RWPE2 (cell line): Measurements from ENCODE around the gene DDRGK1.

Source experiments
- ATAC-seq: fragments of 200-7000 bp; cut with Tn5 transposase; 3 replicates; pipeline ENCODE4 v1.9.1; 2021; ENCODE audit warnings: low read depth
- DNase-seq: peaks from one replicate; pipeline ENCODE4 v3.0.0-alpha.2; 2020; ENCODE audit warnings: low spot score
- H3K27ac ChIP-seq: fragments of 450-650 bp; 2 replicates; pipeline ENCODE4 v1.5.1; 2017; ENCODE audit warnings: mild to moderate bottlenecking; ENCODE audit not compliant: poor library complexity, severe bottlenecking
- H3K27me3 ChIP-seq: fragments of 250-450 bp; sonication (Bioruptor Pico); 2 replicates; pipeline ENCODE4 v1.5.1; 2021; ENCODE audit warnings: mild to moderate bottlenecking, moderate library complexity; ENCODE audit not compliant: insufficient read depth, poor library complexity, severe bottlenecking
- H3K36me3 ChIP-seq: fragments of 250-450 bp; sonication (Bioruptor Pico); 2 replicates; pipeline ENCODE4 v1.5.1; 2020; ENCODE audit warnings: low read depth, mild to moderate bottlenecking, moderate library complexity
- H3K4me1 ChIP-seq: fragments of 250-450 bp; sonication (Bioruptor Pico); 2 replicates; pipeline ENCODE4 v1.5.1; 2021; ENCODE audit warnings: mild to moderate bottlenecking, moderate library complexity; ENCODE audit not compliant: insufficient read depth, poor library complexity, severe bottlenecking
- H3K4me3 ChIP-seq: fragments of 250-450 bp; sonication (Bioruptor Pico); 2 replicates; pipeline ENCODE4 v1.5.1; 2021; ENCODE audit warnings: mild to moderate bottlenecking, moderate library complexity; ENCODE audit not compliant: severe bottlenecking
- H3K9me3 ChIP-seq: fragments of 250-450 bp; sonication (Bioruptor Pico); 2 replicates; pipeline ENCODE4 v1.5.1; 2021; ENCODE audit warnings: mild to moderate bottlenecking, moderate library complexity; ENCODE audit not compliant: severe bottlenecking
- TF ChIP-seq, protein P1 (sequence below): fragments of 450-650 bp; IDR thresholded peaks from one replicate; pipeline ENCODE4 v1.5.1; 2017; ENCODE audit warnings: mild to moderate bottlenecking, moderate library complexity; ENCODE audit not compliant: poor library complexity, severe bottlenecking

Gene DDRGK1

DNA sequence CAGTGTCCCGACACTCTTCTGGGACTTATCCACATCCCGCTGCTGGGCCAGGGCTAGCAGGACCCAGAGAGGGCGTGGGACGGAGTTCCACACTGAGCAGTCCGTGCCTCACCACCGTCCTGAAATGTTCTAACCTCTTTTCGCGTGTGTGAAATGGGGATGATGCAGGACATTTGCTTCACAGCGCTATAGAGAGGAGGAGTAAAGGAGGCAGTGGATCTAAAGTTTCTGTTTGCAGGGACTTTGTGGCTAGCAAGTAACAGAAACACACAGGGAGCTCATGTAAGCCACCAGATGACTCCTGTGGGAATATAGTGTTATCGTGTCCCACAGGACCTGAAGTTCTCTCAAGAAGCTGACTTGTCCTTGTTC is 5.5 kb upstream of the DDRGK1 start:
- Histone ChIP-seq H3K4me1 (no peaks in the 10 kb centered on the region), H3K4me3 (peak overlapping the region; percentile 65), H3K27me3 (no peaks in the 10 kb centered on the region), H3K9me3 (no peaks in the 10 kb centered on the region), H3K27ac (peak overlapping the region; percentile 66), H3K36me3 (peaks cover 15% of the 10 kb centered on the region; the same call in 1 of the 2 replicates)
- DNase-seq = no peak
- TF ChIP-seq, protein P1, sequence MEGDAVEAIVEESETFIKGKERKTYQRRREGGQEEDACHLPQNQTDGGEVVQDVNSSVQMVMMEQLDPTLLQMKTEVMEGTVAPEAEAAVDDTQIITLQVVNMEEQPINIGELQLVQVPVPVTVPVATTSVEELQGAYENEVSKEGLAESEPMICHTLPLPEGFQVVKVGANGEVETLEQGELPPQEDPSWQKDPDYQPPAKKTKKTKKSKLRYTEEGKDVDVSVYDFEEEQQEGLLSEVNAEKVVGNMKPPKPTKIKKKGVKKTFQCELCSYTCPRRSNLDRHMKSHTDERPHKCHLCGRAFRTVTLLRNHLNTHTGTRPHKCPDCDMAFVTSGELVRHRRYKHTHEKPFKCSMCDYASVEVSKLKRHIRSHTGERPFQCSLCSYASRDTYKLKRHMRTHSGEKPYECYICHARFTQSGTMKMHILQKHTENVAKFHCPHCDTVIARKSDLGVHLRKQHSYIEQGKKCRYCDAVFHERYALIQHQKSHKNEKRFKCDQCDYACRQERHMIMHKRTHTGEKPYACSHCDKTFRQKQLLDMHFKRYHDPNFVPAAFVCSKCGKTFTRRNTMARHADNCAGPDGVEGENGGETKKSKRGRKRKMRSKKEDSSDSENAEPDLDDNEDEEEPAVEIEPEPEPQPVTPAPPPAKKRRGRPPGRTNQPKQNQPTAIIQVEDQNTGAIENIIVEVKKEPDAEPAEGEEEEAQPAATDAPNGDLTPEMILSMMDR = no peak
- ATAC-seq = peak; percentile 55; the same call in 2 of the 3 replicates

DNA sequence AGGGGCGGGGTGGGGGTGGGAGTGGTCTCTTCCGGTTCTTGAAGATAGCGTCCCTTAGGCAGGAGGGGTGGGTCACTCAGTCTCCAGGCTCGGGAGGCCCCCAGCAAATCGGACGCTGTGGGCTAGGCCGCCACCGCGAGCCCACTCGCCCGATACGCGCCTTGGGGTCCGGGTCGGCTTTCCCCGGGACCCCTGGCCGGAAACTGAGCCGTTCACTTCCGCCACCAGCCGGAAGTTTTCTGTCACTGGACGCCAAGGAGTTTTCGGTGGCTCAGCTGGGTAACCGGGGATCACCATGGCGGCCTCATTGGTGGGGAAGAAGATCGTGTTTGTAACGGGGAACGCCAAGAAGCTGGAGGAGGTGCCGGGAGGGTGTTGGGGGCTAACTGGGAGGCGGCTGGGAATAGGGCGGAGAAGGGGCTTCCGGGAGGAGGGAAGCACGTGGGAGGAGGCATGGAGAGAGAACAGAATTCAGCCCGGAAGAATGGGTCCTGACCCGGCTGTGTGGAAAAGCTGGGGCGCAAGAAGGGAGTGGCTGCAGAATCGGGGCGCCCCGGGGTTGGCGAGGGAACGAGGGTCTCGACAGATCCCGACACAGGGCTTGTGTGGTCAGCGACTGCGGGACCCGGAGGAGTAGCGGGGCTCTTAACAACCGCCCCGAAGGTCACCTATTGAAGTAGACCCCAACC is 4.9 kb upstream of the DDRGK1 start, which contains the start of gene ITPA:
Gene ITPA (plus strand): TSS at position 242 of the 689 bp plus-strand sequence. CDS start 54 bp downstream, at position 296.
- no peaks in the 10 kb centered on the region for H3K4me1 ChIP-seq
- peak within 1 kb of the TSS; percentile 66 for H3K27ac ChIP-seq
- TF ChIP-seq, protein P1 = no peak
- peaks cover 11% of the 10 kb centered on the region; the same call in 1 of the 2 replicates for H3K36me3 ChIP-seq
- H3K4me3 ChIP-seq = peak within 1 kb of the TSS; percentile 65
- H3K27me3 ChIP-seq = no peaks in the 10 kb centered on the region
- DNase-seq (no peak), ATAC-seq (peak; percentile 56)
- no peaks in the 10 kb centered on the region for H3K9me3 ChIP-seq

DNA sequence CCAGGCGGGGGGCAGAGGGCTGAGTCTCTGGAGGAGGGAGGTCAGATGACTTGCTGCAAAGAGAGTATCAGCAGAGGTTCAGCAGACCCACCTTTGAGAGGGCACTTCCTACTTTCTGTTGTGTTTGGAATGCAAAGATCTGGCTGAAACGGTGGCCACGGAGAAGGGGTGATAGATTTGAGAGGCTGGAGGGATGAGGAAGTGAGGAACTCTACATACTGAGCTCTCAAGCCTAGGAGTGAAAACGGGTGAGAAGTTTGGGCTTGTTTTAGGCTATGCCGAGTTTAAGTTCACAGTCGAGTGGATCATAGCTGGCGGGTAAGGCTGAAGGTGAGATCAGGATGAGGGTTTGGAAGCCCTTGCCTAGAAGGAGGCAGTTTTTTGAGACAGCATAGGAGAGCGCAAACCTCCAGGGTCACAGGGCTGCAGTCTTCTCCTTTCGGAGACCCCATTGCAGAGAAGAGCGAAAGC is 4.3 kb upstream of the DDRGK1 start:
- Histone ChIP-seq H3K9me3 (no peaks in the 10 kb centered on the region), H3K4me3 (peak overlapping the region; percentile 65), H3K27me3 (no peaks in the 10 kb centered on the region), H3K27ac (peak overlapping the region; percentile 66), H3K4me1 (no peaks in the 10 kb centered on the region), H3K36me3 (peaks cover 8% of the 10 kb centered on the region; the same call in 1 of the 2 replicates)
- ATAC-seq (peak; percentile 20; the same call in 2 of the 3 replicates), DNase-seq (no peak)
- TF ChIP-seq, protein P1 = no peak

DNA sequence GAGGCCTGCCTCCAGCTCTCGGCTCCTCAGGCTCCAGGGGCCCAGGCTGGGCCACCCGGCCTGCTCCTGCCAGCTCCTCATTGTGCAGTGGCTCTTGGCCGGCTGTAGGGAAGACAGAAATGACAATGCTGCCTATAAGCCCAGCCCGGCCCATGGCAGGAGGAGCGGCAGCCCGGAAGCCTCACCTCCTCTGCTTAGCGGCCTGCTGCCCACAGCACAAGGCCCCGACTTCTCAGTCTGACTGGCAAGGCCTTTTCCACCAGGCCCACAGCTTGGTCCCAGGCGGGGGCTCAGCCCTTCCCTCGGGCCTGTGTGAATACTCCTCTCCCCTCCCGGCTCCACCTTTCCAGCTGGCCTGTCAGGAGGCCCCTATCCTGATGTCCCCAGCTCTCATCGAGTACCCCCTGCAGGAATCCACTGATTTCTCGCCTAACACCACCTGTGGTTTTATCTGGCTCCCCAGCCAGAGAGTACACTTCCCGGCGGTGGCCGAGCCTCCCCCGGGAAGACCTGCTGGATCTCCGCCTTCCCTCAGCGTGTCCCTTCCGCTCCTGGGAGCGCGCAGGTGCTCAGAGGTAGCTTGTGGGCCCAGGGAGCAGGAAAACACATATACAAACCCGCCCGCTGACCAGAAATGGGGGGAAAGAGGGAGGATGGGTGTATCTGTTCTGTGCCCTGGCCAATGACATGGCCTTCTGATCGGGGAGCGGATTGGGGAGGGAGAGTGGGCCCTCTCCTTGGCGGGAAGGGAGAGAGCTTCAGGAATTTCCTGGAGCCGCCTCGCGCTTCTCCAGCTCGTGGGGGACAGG is 963 bp downstream of the DDRGK1 start:
- Histone ChIP-seq H3K27me3 (no peaks in the 10 kb centered on the region), H3K9me3 (no peaks in the 10 kb centered on the region), H3K27ac (peak overlapping the region; percentile 63), H3K36me3 (peaks cover 31% of the 10 kb centered on the region), H3K4me1 (no peaks in the 10 kb centered on the region), H3K4me3 (peak overlapping the region; percentile 63)
- TF ChIP-seq, protein P1 = no peak
- DNase-seq = no peak
- ATAC-seq = peak; percentile 50
